ENCODE data around the gene ATP2B1. TPM values are rescaled to one million over a fixed set of nuclear protein-coding genes. Genes with fewer than 3 reads are reported as not detected.

Gene ATP2B1
- total RNA-seq, 1 donor from 2014 or later, result 5.1 TPM

DNA sequence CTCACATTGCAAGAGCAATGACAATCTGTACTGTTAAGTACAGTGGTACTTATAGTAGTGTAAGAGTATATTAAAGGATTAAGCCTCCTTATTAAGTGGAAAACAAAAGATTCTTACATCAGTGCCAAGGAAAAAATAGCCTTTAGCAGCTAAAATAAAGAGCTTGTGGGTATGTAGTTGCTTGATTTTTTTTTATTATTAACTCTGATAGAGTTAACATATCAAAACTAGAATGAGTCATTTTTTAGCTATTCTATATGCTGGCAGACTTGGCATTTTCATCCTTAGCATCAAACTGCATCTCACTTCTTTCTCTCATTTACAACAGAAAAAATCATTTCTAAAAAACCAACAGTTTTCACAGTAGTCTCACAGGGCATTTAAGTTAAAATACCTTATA, 86.5 kb downstream of the ATP2B1 start:
- intact Hi-C loops (cut with DNase I), result no loop called here
- no peak overlapping the region for H3K27ac ChIP-seq
- H3K36me3 ChIP-seq, result peaks cover 0 to 14% of the 10 kb centered on the region in 2 donors
- H3K4me1 ChIP-seq, result no peaks in the 10 kb centered on the region
- no peak overlapping the region for H3K4me3 ChIP-seq
- no peaks in the 10 kb centered on the region for H3K9me3 ChIP-seq
- TF ChIP-seq, protein P1, sequence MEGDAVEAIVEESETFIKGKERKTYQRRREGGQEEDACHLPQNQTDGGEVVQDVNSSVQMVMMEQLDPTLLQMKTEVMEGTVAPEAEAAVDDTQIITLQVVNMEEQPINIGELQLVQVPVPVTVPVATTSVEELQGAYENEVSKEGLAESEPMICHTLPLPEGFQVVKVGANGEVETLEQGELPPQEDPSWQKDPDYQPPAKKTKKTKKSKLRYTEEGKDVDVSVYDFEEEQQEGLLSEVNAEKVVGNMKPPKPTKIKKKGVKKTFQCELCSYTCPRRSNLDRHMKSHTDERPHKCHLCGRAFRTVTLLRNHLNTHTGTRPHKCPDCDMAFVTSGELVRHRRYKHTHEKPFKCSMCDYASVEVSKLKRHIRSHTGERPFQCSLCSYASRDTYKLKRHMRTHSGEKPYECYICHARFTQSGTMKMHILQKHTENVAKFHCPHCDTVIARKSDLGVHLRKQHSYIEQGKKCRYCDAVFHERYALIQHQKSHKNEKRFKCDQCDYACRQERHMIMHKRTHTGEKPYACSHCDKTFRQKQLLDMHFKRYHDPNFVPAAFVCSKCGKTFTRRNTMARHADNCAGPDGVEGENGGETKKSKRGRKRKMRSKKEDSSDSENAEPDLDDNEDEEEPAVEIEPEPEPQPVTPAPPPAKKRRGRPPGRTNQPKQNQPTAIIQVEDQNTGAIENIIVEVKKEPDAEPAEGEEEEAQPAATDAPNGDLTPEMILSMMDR (IDR thresholded peaks at IDR 0.05), result no peak
- DNase-seq (ENCODE audit: low spot score in 2 of 2), result no peak
- H3K27me3 ChIP-seq, result no peaks in the 10 kb centered on the region

- Histone ChIP-seq H3K27me3 (no peaks in the 10 kb centered on the region), H3K27ac (no peak overlapping the region), H3K4me3 (no peak overlapping the region), H3K36me3 (peaks cover 0 to 8% of the 10 kb centered on the region in 2 donors), H3K4me1 (no peaks in the 10 kb centered on the region), H3K9me3 (no peaks in the 10 kb centered on the region)
- DNase-seq (ENCODE audit: low spot score in 2 of 2), result no peak
- intact Hi-C loops (cut with DNase I), result no loop called here
- TF ChIP-seq, protein P1 (IDR thresholded peaks at IDR 0.05), result no peak
These were observed 87.1 kb downstream of the ATP2B1 start for GRCh38 chr12:89621521-89621920.

DNA sequence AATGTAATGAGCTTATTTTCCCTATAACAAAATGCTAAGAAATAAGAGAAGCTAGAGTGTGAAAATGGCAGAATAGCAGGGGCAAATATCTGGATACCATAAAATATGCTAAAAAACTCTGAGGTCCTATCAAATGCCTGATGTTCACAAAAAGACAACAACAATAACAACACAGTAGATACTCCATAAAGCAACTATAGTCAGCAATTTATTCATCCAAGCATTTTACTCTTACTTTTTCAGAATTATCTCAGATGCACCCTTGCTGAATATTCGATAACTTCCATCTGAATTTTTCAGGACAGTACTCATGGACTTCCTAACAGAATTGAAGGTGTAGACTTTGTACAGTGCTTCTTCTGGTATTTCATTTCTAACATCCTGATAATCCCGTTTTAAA, 88.9 kb downstream of the ATP2B1 start:
- no peak overlapping the region for H3K27ac ChIP-seq
- intact Hi-C loops (cut with DNase I), result no loop called here
- H3K4me1 ChIP-seq, result no peaks in the 10 kb centered on the region
- no peaks in the 10 kb centered on the region for H3K27me3 ChIP-seq
- TF ChIP-seq, protein P1 (IDR thresholded peaks at IDR 0.05), result no peak
- H3K4me3 ChIP-seq, result no peak overlapping the region
- DNase-seq (ENCODE audit: low spot score in 2 of 2), result no peak
- H3K36me3 ChIP-seq, result no peaks in the 10 kb centered on the region
- H3K9me3 ChIP-seq, result no peaks in the 10 kb centered on the region

DNA sequence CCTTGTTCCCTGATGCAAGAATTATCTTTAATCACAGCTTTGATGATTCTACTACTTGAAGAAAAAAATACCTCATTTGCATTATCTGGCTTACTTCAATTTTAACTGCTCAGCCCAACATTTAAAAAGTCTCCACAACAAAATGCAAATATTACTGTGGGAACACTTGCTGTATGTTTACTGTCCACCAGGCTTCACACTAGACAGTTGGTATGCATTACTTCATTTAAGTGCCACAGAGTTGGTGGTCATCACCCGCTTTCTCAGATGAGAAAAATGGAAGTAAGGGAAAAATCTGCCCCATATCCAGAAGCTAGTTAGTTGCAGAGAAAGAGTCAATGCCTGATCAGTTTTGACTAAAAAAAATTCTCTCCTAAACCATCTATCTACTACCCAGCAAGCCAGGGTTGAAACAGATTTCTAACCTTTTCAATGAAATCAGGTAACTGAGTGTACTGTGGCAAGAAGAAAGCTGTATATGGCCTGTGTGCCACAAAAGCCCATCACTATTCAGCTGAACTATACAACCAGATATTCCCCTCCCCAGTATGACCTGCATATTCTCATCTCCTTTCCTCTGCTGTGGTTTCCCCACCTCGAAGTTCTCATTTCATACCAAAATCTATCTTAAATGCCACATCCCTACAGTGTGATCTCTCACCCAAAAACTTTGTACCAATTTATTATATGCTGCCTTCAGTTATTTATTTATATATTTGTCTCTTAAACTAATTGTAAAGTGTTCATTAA, 90.3 kb downstream of the ATP2B1 start:
- DNase-seq (ENCODE audit: low spot score in 2 of 2), result no peak
- H3K9me3 ChIP-seq, result no peaks in the 10 kb centered on the region
- intact Hi-C loops (cut with DNase I), result no loop called here
- H3K4me1 ChIP-seq, result no peaks in the 10 kb centered on the region
- H3K4me3 ChIP-seq, result no peak overlapping the region
- TF ChIP-seq, protein P1 (IDR thresholded peaks at IDR 0.05), result no peak
- H3K36me3 ChIP-seq, result peaks cover 0 to 6% of the 10 kb centered on the region in 2 donors
- H3K27ac ChIP-seq, result no peak overlapping the region
- H3K27me3 ChIP-seq, result no peaks in the 10 kb centered on the region

GRCh38 chr12:89610366-89610765, 98.3 kb downstream of the ATP2B1 start:
- DNase-seq (ENCODE audit: low spot score in 2 of 2), result no peak
- Histone ChIP-seq H3K4me3 (no peak overlapping the region), H3K36me3 (peaks cover 0 to 25% of the 10 kb centered on the region in 2 donors), H3K9me3 (no peaks in the 10 kb centered on the region), H3K4me1 (no peaks in the 10 kb centered on the region), H3K27me3 (no peaks in the 10 kb centered on the region), H3K27ac (no peak overlapping the region)
- intact Hi-C loops (cut with DNase I), result no loop called here
- TF ChIP-seq, protein P1 (IDR thresholded peaks at IDR 0.05), result no peak
